Uterus (tissue), 2 donors: ENCODE measurements around the gene OR52B2.

Source experiments
- POLR2A ChIP-seq, 2 donors: fragments of 450-650 bp; IDR thresholded peaks; one replicate each; pipeline ENCODE4 v1.6.1; 2016; ENCODE audit warnings: antibody characterized with exemption in 2 of 2, mild to moderate bottlenecking in 1 of 2, moderate library complexity in 1 of 2
- TF ChIP-seq, protein P1 (sequence below), 4 experiments: fragments of 200-600 bp in 2 of 4; fragments of 450-650 bp in 2 of 4; sonication (generic) in 2 of 4; IDR thresholded peaks; one replicate each; pipeline ENCODE4 v1.5.1; 2016 to 2019; ENCODE audit warnings: antibody characterized with exemption in 4 of 4, mild to moderate bottlenecking in 2 of 4, moderate library complexity in 1 of 4

DNA sequence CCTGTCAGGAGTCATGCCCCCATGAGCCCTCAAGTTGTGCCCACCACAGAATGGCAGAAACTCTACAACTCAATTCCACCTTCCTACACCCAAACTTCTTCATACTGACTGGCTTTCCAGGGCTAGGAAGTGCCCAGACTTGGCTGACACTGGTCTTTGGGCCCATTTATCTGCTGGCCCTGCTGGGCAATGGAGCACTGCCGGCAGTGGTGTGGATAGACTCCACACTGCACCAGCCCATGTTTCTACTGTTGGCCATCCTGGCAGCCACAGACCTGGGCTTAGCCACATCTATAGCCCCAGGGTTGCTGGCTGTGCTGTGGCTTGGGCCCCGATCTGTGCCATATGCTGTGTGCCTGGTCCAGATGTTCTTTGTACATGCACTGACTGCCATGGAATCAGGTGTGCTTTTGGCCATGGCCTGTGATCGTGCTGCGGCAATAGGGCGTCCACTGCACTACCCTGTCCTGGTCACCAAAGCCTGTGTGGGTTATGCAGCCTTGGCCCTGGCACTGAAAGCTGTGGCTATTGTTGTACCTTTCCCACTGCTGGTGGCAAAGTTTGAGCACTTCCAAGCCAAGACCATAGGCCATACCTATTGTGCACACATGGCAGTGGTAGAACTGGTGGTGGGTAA is 29.2 kb upstream of the OR52B2 start, which contains the start of gene OR52W1:
- TF ChIP-seq, protein P1, sequence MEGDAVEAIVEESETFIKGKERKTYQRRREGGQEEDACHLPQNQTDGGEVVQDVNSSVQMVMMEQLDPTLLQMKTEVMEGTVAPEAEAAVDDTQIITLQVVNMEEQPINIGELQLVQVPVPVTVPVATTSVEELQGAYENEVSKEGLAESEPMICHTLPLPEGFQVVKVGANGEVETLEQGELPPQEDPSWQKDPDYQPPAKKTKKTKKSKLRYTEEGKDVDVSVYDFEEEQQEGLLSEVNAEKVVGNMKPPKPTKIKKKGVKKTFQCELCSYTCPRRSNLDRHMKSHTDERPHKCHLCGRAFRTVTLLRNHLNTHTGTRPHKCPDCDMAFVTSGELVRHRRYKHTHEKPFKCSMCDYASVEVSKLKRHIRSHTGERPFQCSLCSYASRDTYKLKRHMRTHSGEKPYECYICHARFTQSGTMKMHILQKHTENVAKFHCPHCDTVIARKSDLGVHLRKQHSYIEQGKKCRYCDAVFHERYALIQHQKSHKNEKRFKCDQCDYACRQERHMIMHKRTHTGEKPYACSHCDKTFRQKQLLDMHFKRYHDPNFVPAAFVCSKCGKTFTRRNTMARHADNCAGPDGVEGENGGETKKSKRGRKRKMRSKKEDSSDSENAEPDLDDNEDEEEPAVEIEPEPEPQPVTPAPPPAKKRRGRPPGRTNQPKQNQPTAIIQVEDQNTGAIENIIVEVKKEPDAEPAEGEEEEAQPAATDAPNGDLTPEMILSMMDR (IDR thresholded peaks at IDR 0.05), result no peak
- no peak for TF ChIP-seq POLR2A (IDR thresholded peaks at IDR 0.05)
